GM18867 (cell line): ENCODE measurements around the gene RAB11FIP4.
"Not testable (repeated sequence)": the region's sequence is repeated elsewhere in the genome, so short reads cannot be mapped to it uniquely, and the experiment has no call there.

Experiments used
- ATAC-seq: cut with Tn5 transposase; IDR thresholded peaks from one replicate; pipeline ENCODE4 v1.9.1; 2021; ENCODE audit warnings: mild to moderate bottlenecking, moderate library complexity; ENCODE audit not compliant: unreplicated experiment

Gene RAB11FIP4

DNA sequence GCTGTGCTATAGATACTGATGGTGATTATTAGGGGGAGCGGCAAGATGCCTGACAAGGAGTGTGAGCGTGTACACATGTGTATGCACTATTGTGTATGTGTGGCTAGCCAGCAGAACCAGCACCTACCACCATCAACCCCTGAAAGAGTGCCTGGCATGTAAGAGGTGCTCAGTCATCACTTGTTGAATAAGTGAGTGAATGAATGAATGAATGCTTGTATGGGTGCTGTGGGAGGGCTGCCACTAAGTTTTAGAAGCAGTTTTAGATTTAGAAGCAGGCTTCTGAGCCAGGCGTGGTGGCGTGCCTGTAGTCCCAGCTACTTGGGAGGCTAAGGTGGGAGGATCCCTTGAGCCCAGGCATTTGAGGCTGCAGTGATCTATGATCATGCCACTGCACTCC is 37.0 kb downstream of the RAB11FIP4 start:
- ATAC-seq, result no peak

- no peak for ATAC-seq
These were observed 39.8 kb downstream of the RAB11FIP4 start for GRCh38 chr17:31431098-31431851.

- no peak for ATAC-seq
These were observed 40.6 kb downstream of the RAB11FIP4 start for GRCh38 chr17:31431852-31432658.

GRCh38 chr17:31433091-31433790 is 41.8 kb downstream of the RAB11FIP4 start:
- no peak for ATAC-seq

DNA sequence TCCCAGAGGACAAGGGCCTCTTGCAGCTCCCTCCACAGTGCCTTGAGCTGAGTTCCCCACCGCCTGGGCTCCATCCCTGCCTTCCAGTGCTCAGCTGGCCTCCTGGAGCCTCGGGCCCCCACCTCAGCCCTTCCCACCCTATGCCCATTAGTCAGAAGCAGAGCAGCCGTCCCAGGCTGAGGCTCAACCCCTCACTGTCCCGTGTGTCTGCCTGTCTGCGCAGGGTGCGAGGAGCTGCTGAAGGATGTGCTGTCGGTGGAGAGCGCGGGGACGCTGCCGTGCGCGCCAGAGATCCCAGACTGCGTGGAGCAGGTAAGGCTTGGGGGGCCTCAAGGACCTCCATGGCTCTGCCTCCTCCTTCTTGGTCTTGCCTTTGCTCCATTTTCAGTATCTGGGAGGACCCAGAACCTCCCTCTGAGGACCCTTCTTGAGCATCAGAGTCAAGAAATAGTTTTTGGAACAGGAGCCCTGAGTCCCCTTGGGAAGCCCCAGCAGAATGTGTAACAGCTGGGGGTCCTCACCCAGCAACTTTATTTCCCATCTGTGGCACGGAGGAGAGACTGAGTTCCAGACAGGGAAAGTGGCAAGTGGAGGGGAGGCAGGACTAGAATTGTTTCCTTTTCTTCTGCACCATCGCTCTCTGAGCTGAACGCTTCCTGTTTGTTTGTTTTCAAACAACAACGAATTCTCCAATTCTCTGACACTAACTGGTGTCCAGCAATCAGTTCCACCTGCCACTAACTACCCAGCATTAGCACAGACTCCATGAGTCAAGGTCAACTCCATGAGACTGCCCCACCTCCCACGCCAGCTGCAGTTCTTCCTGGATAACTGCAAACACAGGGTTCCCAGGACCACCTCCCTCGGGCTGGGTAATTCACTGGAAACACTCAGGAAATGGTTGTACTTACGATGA is 42.6 kb downstream of the RAB11FIP4 start:
- no peak for ATAC-seq

DNA sequence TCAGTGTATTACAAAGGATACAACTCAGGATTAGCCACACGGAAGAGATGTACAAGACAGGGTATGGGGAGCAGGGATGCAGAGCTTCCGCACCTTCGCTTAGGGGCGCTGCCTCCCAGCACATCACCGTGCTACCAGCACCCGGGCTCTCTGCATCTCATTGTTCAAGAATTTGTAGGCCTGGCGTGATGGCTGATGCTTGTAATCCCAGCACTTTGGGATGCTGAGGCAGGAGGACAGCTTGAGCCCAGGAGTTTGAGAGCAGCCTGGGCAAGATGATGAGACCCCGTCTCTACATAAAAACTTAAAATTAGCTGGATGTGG is 43.2 kb downstream of the RAB11FIP4 start:
- ATAC-seq, result no peak

GRCh38 chr17:31435581-31435980 is 44.1 kb downstream of the RAB11FIP4 start:
- no peak for ATAC-seq

GRCh38 chr17:31437720-31438400 is 46.4 kb downstream of the RAB11FIP4 start:
- no peak for ATAC-seq

GRCh38 chr17:31439716-31440115 is 48.2 kb downstream of the RAB11FIP4 start:
- no peak for ATAC-seq

DNA sequence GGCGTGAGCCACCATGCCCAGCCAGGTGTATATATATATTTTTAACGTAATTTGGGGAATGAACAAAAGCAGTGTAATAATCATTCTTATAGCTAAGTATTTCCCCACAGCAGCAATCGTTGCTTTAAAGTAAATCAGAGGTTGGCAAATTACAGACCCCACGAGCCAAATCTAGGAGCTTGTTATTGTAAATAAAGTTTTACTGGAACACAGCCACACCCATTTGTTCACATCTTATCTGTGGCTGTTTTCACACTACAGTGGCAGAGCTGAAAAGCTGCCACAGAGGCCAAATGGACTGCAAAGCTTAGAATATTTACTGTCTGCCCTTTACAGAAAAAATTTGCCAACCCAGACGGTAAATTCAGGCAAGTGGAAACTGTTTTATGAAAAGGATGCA is 50.8 kb downstream of the RAB11FIP4 start:
- no peak for ATAC-seq

DNA sequence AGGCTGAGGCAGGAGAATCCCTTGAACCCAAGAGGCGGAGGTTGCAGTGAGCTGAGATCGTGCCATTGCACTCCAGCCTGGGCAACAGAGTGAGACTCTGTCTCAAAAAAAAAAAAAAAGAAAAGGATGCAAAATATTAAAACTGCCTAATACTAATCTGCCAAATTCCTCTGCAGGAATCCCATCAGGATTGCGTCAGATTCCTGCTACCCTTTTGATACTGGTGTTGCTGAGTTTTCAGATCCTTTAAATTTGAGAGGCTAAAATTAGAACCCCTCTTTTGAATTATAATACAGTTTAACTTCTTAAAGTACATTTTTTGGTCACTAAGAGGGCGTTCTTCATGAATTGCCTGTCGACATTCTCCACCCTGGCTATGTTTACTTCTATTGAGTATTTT is 51.4 kb downstream of the RAB11FIP4 start:
- not testable (repeated sequence) for ATAC-seq

- ATAC-seq, result no peak
These were observed 51.9 kb downstream of the RAB11FIP4 start for GRCh38 chr17:31443386-31443785.

DNA sequence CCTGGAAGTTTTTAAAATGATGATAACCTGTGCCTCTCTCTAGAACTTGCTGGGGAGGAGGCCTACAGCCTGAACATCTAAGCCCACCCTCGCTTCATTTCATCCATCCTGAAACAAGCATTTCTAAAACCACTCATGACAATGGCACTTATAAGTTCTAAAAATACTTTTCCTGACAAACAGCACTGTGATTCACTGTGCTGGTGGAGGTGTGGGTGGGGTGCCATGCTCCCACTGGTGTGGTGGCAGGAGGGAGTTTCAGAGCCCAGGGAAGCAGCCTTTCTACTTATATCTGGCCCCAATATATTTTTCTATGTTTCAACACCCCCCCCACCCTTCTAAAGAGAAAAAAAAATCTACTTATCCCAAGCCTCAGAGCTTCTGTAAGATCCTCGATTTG is 52.6 kb downstream of the RAB11FIP4 start:
- ATAC-seq, result no peak

- ATAC-seq, result no peak
These were observed 54.9 kb downstream of the RAB11FIP4 start for GRCh38 chr17:31446195-31446967.

GRCh38 chr17:31448467-31449077 is 57.1 kb downstream of the RAB11FIP4 start:
- ATAC-seq, result no peak

DNA sequence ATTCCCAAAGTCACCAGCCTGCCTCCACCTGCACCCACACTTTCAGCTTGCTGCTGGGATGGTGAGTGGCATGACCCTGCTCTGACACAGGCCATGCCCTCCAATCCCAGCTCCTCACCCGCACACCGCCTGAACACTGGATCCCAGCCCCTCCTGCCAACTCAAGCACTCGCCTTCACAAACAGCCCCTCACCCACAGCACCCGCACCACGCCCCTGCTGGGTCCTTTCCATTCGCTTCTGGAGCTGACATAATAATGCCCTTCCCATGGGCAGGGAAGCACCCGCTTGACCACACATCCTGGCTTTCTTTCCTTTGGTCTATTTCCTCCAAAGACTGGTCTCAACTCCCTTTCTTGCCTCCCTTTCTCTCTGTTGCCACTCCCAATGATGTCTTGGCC is 57.6 kb downstream of the RAB11FIP4 start:
- ATAC-seq, result no peak

DNA sequence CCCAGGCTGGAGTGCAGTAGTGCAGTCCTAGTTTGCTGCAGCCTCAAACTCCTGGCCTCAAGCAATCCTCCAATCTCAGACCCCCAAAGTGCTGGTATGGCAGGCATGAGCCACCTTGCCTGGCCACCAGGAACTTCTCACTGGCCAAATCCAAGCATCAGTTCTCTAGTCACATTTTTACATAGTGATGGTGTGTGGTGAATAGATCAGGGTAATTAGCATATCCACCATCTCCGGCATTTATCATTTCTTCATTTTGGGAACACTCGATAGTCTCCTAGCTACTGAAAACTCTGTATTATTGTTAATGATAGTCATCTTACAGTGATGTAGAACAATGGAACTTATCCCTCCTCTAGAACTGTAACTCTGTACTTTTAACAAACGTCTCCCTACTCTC is 58.3 kb downstream of the RAB11FIP4 start:
- ATAC-seq, result no peak

DNA sequence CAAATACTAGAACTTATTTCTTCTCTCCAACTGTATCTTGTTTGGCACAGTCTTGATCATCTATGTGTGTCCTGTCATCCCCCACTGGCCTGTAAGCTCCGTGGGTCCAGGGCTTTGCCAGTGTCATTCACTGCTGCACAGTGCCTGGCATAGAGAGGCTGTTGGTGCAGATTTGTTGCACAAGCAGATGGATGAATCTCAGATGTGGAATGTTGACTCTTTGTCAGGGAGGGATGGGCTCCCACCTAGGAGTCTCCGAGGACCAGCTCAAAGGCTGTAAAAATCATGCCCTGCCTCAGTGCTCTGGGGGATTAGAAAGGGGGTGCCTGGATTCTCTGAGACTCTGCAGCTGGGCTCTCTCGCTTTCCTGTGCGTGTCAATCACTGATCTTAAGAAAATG is 60.6 kb downstream of the RAB11FIP4 start:
- ATAC-seq, result no peak

DNA sequence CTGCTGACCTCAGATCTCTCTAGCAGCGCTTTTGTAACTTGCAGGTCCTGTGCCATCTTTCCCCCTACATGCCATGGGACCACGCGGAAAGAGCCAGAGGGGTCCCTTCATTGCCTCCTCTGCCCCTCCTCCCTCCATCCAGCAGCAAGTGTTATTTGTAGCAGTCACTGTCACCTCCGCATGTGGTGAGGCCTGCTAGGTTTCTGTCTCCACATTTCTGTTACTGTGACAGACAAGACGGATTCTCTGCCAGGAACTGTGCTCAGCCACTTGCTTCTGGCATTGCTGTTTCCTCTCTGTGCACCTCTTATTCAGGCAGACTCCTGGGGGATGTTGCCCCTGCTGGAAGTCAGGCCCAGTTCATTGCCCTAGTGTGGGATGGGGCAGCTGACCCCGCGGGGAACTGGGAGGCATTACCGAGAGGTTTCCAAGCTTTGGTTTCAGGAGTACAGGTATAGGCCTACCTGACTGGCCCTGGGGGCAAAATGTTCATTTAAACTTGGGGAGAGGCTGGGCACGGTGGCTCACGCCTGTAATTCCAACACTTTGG is 61.2 kb downstream of the RAB11FIP4 start:
- ATAC-seq, result no peak
